Astrocyte (in vitro differentiated cells and primary cell): Measurements from ENCODE around the gene ZMYND15.

Source experiments
- CTCF ChIP-seq: IDR thresholded peaks from 2 replicates; pipeline ENCODE4 v1.5.1; 2011; ENCODE audit warnings: low read depth, mild to moderate bottlenecking, inconsistent platforms, low read length, moderate library complexity; ENCODE audit not compliant: insufficient read depth
- EZH2 ChIP-seq: IDR thresholded peaks from 2 replicates; pipeline ENCODE4 v1.6.1; 2012; ENCODE audit warnings: mild to moderate bottlenecking, low read length, inconsistent platforms; ENCODE audit not compliant: insufficient read depth

- no peak for TF ChIP-seq CTCF
- TF ChIP-seq EZH2, result no peak
These were observed 27.9 kb upstream of the ZMYND15 start for GRCh38 chr17:4711661-4712181.
